ENCODE data around the gene AIRE.

GRCh38 chr21:44296916-44297315, 11.2 kb downstream of the AIRE start:
- TF ChIP-seq, protein P1, sequence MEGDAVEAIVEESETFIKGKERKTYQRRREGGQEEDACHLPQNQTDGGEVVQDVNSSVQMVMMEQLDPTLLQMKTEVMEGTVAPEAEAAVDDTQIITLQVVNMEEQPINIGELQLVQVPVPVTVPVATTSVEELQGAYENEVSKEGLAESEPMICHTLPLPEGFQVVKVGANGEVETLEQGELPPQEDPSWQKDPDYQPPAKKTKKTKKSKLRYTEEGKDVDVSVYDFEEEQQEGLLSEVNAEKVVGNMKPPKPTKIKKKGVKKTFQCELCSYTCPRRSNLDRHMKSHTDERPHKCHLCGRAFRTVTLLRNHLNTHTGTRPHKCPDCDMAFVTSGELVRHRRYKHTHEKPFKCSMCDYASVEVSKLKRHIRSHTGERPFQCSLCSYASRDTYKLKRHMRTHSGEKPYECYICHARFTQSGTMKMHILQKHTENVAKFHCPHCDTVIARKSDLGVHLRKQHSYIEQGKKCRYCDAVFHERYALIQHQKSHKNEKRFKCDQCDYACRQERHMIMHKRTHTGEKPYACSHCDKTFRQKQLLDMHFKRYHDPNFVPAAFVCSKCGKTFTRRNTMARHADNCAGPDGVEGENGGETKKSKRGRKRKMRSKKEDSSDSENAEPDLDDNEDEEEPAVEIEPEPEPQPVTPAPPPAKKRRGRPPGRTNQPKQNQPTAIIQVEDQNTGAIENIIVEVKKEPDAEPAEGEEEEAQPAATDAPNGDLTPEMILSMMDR (IDR thresholded peaks at IDR 0.05) = no peak
- TF ChIP-seq POLR2A (IDR thresholded peaks at IDR 0.05) = no peak

Measured in uterus (tissue), 2 donors.